PFSK-1 (cell line): Measurements from ENCODE around the gene SPECC1.

ENCODE experiments used
- POLR2AphosphoS5 ChIP-seq: IDR thresholded peaks from 2 replicates; pipeline ENCODE4 v1.6.1; 2012; ENCODE audit warnings: low read depth, mild to moderate bottlenecking, control low read depth, low read length, moderate library complexity
- SIN3A ChIP-seq: IDR thresholded peaks from 2 replicates; pipeline ENCODE4 v1.6.1; 2012; ENCODE audit warnings: mild to moderate bottlenecking, low read length, moderate library complexity, borderline replicate concordance; ENCODE audit not compliant: insufficient read depth

DNA sequence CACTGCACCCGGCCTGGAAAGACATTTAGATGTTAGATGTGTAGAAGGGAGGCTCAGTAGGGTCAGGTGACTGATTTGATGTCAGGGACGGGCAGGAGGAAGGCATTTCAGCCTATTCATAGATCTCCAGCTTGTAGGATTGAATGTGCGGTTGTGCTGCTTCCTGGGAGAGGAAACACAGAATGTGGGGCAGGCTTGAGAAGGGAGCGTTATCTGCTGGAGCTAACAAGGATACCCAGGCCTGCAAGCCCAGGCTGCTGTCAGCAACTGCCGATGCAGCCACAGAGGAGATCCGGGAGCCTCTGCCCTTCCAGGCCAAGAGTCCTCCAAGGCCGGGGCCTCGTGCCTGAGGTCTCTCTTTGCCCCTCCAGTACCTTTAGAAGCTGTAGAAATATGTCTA is 205.6 kb downstream of the SPECC1 start:
- TF ChIP-seq POLR2AphosphoS5 = no peak
- TF ChIP-seq SIN3A = no peak
